Gastrocnemius medialis (tissue), 4 donors: ENCODE data around the gene MCL1. TPM values are rescaled to one million over a fixed set of nuclear protein-coding genes. Genes with fewer than 3 reads are reported as not detected.
A peak's percentile ranks its signal among the peaks of the same experiment; 100 is the strongest.
"Not testable (repeated sequence)": the region's sequence is repeated elsewhere in the genome, so short reads cannot be mapped to it uniquely, and the experiment has no call there.

Experiments used
- ATAC-seq, 2 donors: fragments of 150-250 bp; one replicate each; pipeline ENCODE4 v1.9.1; 2016
- DNase-seq, 2 donors: peaks; one replicate each; pipeline ENCODE4 v3.0.0-alpha.2; 2019
- H3K27ac ChIP-seq, 4 donors: fragments of 200-600 bp; sonication (generic); 1 replicate in 1 of 4; 2 replicates in 3 of 4; pipeline ENCODE4 v1.5.1; 2016 to 2018; ENCODE audit warnings: mild to moderate bottlenecking in 2 of 4, moderate library complexity in 1 of 4
- H3K27me3 ChIP-seq, 3 donors: fragments of 200-600 bp; sonication (generic) in 2 of 3; 1 replicate in 1 of 3; 2 replicates in 2 of 3; pipeline versions ENCODE4 v1.5.1 to v1.6.0; 2016 to 2019; ENCODE audit warnings: mild to moderate bottlenecking in 1 of 3, moderate library complexity in 1 of 3
- H3K36me3 ChIP-seq, 2 donors: fragments of 200-600 bp; sonication (generic) in 1 of 2; one replicate each; pipeline ENCODE4 v1.5.1; 2017 to 2018
- H3K4me1 ChIP-seq, 2 donors: fragments of 200-600 bp; sonication (generic) in 1 of 2; one replicate each; pipeline ENCODE4 v1.5.1; 2016 to 2017; ENCODE audit warnings: mild to moderate bottlenecking in 2 of 2
- H3K4me3 ChIP-seq, 4 donors: fragments of 200-600 bp; sonication (generic) in 3 of 4; 1 replicate in 1 of 4; 2 replicates in 3 of 4; pipeline ENCODE4 v1.5.1; 2016 to 2019; ENCODE audit warnings: mild to moderate bottlenecking in 2 of 4
- H3K9me3 ChIP-seq, 3 donors: fragments of 200-600 bp; sonication (generic) in 2 of 3; 1 replicate in 1 of 3; 2 replicates in 2 of 3; pipeline ENCODE4 v1.5.1; 2016 to 2019
- CTCF ChIP-seq, 5 experiments: fragments of 450-650 bp in 3 of 5; fragments of 200-600 bp in 2 of 5; sonication (generic) in 2 of 5; IDR thresholded peaks in 4 of 5; conservative IDR thresholded peaks in 1 of 5; 1 replicate in 4 of 5; 2 replicates in 1 of 5; pipeline ENCODE4 v1.5.1; 2016 to 2019; ENCODE audit warnings: antibody characterized with exemption in 5 of 5, mild to moderate bottlenecking in 3 of 5, moderate library complexity in 3 of 5
- POLR2A ChIP-seq, 2 donors: fragments of 450-650 bp; IDR thresholded peaks; one replicate each; pipeline ENCODE4 v1.6.1; 2017; ENCODE audit warnings: antibody characterized with exemption in 2 of 2, mild to moderate bottlenecking in 2 of 2, moderate library complexity in 2 of 2
- in situ Hi-C, 4 donors: fragments of 200-750 bp; cut with MboI; loops; one replicate each; pipeline versions ENCODE4 v1.15.0 to v1.8.0; 2017; ENCODE audit warnings: low sequenced_read_pairs in 4 of 4
- intact Hi-C: fragments of 100-400 bp; cut with DNase I; formaldehyde crosslinking; loops from one replicate; pipeline ENCODE4 v1.15.1; 2023; ENCODE audit warnings: low total_unique reads
- total RNA-seq, 4 donors: library from RNA; depleted of rRNA; stranded (reverse); fragments of >200 nt; gene quantifications; one replicate each; pipeline versions ENCODE4 v1.1.0 to v1.2.3, GENCODE V29; 2016

MCL1 gene
- total RNA-seq = 100 to 1,000 TPM; 136 to 199 (median 176) TPM

DNA sequence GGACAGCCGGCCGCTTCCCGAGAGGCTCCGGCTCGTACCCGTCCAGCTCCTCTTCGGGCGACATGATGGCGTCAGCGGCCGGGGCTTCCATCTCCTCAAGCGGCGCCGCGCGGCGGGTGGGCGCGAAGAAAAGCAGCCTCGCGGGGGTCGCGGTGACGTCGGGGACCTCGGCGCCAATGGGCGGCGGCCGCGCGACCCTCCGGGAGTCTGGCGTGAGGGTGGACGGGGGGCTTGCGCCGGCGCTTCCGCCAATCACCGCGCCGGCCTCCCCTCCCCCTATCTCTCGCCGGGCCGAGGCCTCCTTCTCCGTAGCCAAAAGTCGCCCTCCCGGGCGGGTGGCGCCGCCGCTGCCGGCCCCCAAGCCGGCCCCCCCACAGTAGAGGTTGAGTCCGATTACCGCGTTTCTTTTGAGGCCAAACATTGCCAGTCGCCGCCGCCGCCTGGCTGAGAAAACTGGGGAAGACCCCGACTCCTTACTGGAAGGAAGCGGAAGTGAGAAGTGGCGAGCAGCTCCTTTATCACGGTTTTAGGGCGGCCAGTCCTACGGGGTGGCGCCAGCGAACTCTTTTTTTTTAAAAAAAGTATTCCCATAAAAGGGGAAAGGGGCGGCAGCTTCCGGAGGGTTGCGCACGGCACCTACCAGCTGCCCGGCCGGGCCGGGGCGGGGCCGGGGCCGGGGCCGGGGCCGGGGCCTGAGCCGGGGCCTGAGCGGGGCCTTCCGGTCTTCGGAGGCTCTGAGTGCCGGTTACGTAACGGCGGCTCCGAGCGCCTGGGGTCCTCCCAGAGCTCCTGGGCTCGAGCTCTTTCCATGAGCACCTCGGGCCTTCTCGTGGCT, at the start of gene MCL1:
MCL1 (minus strand) TSS at position 501 of the 835 bp plus-strand sequence; CDS start at position 421, 80 bp downstream.
- no peaks in the 10 kb centered on the region for H3K27me3 ChIP-seq
- intact Hi-C loops (loop anchor here (1.0 kb wide), 5 partner anchors 11 to 398 kb away; partner anchors contain the start of genes ENSA and SETDB1), in situ Hi-C loops (no loop called here)
- TF ChIP-seq POLR2A (IDR thresholded peaks at IDR 0.05) (peak; percentile 98 to 99), CTCF (IDR thresholded peaks at IDR 0.05 in 4 of 5, conservative IDR thresholded peaks at IDR 0.05 in 1 of 5) (peak in 2 of 5 experiments; percentile 27 to 32)
- peaks cover 20 to 23% of the 10 kb centered on the region in 2 donors for H3K4me1 ChIP-seq
- no peaks in the 10 kb centered on the region for H3K9me3 ChIP-seq
- ATAC-seq = peak; percentile 68 to 71
- peak within 1 kb of the TSS; percentile 67 to 98 (median 84) for H3K4me3 ChIP-seq
- DNase-seq = peak; percentile 94 to 95
- peak within 1 kb of the TSS; percentile 100 for H3K27ac ChIP-seq
- H3K36me3 ChIP-seq = peaks cover 0 to 46% of the 10 kb centered on the region in 2 donors

DNA sequence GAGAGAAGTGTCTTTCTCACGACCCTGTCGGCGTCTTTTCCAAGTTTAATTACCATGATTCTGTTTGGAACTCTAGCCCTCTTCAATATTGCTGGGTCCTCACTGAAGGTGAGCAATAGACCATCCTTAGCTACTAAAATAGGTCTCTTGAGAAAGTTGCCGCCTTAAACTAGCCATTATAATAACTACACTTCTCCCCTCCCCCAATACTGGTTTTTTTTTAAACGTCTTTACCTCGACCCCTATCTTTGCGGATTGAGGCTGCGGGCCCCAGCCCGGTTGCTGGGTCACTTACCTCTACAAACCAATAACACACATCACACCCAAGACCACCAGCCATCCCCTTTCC, 49.3 kb upstream of the MCL1 start:
- ATAC-seq (peak in 1 of 2 donors; percentile 1), DNase-seq (no peak)
- H3K9me3 ChIP-seq = no peaks in the 10 kb centered on the region
- peak overlapping the region; percentile 77 to 92 (median 80) for H3K4me3 ChIP-seq
- H3K27me3 ChIP-seq = no peaks in the 10 kb centered on the region
- H3K36me3 ChIP-seq = peaks cover 0 to 37% of the 10 kb centered on the region in 2 donors
- in situ Hi-C loops = loop anchor here in 3 of 4 donors (5.0 to 10.0 kb wide), 2 partner anchors 64 to 66 kb away; no protein-coding TSS in a partner anchor
- intact Hi-C loops = loop anchor here (1.0 to 5.0 kb wide), 7 partner anchors 49 to 379 kb away; partner anchors contain the start of genes ARNT, GOLPH3L, MCL1 and MINDY1
- peaks cover 17 to 25% of the 10 kb centered on the region in 2 donors for H3K4me1 ChIP-seq
- TF ChIP-seq CTCF (IDR thresholded peaks at IDR 0.05 in 4 of 5, conservative IDR thresholded peaks at IDR 0.05 in 1 of 5) (no peak), POLR2A (IDR thresholded peaks at IDR 0.05) (no peak)
- H3K27ac ChIP-seq = peak overlapping the region; percentile 95 to 99 (median 97)

DNA sequence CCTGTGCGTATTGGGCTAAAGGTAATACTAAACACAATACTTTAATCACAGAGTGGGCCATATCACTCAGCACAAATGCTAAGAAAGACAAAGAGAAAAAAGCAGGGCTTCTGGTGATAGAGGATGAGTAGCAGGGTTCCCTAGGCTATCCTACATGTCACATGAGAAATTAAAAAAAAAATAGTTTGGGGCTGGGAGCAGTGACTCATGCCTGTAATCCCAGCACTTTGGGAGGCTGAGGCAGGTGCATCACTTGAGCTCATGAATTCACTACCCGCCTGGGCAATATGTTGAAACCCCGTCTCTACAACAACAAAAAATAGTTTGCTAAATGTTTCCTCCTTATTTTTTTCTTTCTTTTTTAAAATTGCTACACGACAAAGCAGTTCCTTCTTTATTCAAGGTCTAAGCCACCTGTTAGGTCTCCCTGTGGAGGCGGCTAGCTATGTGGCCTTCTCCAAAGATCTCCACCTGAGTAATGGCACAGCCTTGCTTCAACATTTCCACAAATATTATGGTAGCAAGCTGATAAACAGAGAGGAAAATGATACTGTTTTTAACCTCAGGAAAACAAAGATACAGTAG, 48.5 kb upstream of the MCL1 start:
- Histone ChIP-seq H3K4me1 (peaks cover 20 to 26% of the 10 kb centered on the region in 2 donors), H3K27me3 (no peaks in the 10 kb centered on the region), H3K4me3 (peak overlapping the region; percentile 77 to 92 (median 80)), H3K9me3 (no peaks in the 10 kb centered on the region), H3K36me3 (peaks cover 0 to 45% of the 10 kb centered on the region in 2 donors), H3K27ac (peak overlapping the region; percentile 95 to 99 (median 97))
- no peak for TF ChIP-seq CTCF (IDR thresholded peaks at IDR 0.05 in 4 of 5, conservative IDR thresholded peaks at IDR 0.05 in 1 of 5)
- in situ Hi-C loops = loop anchor here in 3 of 4 donors (5.0 to 10.0 kb wide), 2 partner anchors 63 to 66 kb away; no protein-coding TSS in a partner anchor
- intact Hi-C loops = loop anchor here (2.0 to 5.0 kb wide), 5 partner anchors 69 to 379 kb away; partner anchors contain the start of genes ARNT, GOLPH3L, MINDY1 and PRUNE1
- peak in 1 of 2 donors; percentile 35 for DNase-seq
- no peak for ATAC-seq

- no peak for DNase-seq
- TF ChIP-seq CTCF (IDR thresholded peaks at IDR 0.05 in 4 of 5, conservative IDR thresholded peaks at IDR 0.05 in 1 of 5) (no peak), POLR2A (IDR thresholded peaks at IDR 0.05) (no peak)
- Histone ChIP-seq H3K4me3 (no peak overlapping the region), H3K27me3 (no peaks in the 10 kb centered on the region), H3K4me1 (peaks cover 36 to 44% of the 10 kb centered on the region in 2 donors), H3K36me3 (peaks cover 0 to 57% of the 10 kb centered on the region in 2 donors), H3K9me3 (no peaks in the 10 kb centered on the region), H3K27ac (peak overlapping the region; percentile 10 to 70 (median 24))
- intact Hi-C loops = loop anchor here (5.0 kb wide), 4 partner anchors 139 to 381 kb away; partner anchors contain the start of genes ARNT, MINDY1, PRUNE1 and TARS2
- in situ Hi-C loops = loop anchor here in 3 of 4 donors (5.0 to 10.0 kb wide), 2 partner anchors 61 to 64 kb away; no protein-coding TSS in a partner anchor
- no peak for ATAC-seq
These were observed 46.7 kb upstream of the MCL1 start for GRCh38 chr1:150626150-150626549.

GRCh38 chr1:150624546-150624945, 45.1 kb upstream of the MCL1 start:
- peaks cover 50 to 52% of the 10 kb centered on the region in 2 donors for H3K4me1 ChIP-seq
- H3K27ac ChIP-seq = peak overlapping the region in 3 of 4 donors; percentile 11 to 78 (median 70)
- ATAC-seq, intact Hi-C loops, H3K4me3 ChIP-seq, DNase-seq, H3K27me3 ChIP-seq, H3K9me3 ChIP-seq: not testable (repeated sequence)
- in situ Hi-C loops = loop anchor here in 3 of 4 donors (5.0 to 10.0 kb wide), 2 partner anchors 60 to 67 kb away; no protein-coding TSS in a partner anchor
- peaks cover 0 to 64% of the 10 kb centered on the region in 2 donors for H3K36me3 ChIP-seq

DNA sequence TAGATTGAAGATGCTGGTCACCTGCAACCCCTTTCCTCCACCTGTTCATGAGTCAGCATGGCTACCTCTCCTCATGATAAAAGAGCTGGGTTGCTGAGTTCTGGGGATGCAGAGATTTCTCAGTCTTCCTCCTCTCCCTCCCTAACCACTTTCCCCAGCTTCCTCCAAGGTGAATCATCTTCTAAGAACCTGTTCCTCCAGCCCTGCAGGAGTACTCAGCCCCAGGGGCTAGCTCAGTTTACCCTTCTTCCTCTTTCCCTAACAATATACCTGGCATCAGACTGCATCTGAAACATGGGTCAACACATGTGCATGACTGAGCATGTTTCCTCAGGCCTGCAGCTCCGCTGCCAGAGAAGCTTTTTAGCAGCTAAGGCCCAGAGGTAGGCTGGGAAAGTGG, 44.7 kb upstream of the MCL1 start:
- H3K27ac ChIP-seq = peak overlapping the region in 3 of 4 donors; percentile 11 to 78 (median 70)
- H3K4me1 ChIP-seq = peaks cover 54 to 56% of the 10 kb centered on the region in 2 donors
- H3K9me3 ChIP-seq, intact Hi-C loops, ATAC-seq, DNase-seq, H3K4me3 ChIP-seq, H3K27me3 ChIP-seq: not testable (repeated sequence)
- in situ Hi-C loops = loop anchor here in 3 of 4 donors (5.0 to 10.0 kb wide), 2 partner anchors 59 to 67 kb away; no protein-coding TSS in a partner anchor
- H3K36me3 ChIP-seq = peaks cover 0 to 64% of the 10 kb centered on the region in 2 donors
